GM23338 (cell line): ENCODE results near the gene LRRFIP2.

ENCODE experiments used
- CREB1 ChIP-seq: fragments of 250-450 bp; sonication (Bioruptor Pico); IDR thresholded peaks from 2 replicates; pipeline ENCODE4 v1.5.0; 2020; ENCODE audit warnings: low read depth, mild to moderate bottlenecking, moderate library complexity
- CTCF ChIP-seq, 2 experiments: fragments of 200-600 bp in 1 of 2; sonication (generic) in 1 of 2; conservative IDR thresholded peaks; 2 replicates each; pipeline versions ENCODE4 v1.5.1 to v1.6.1; 2016 to 2017; ENCODE audit warnings: antibody characterized with exemption in 2 of 2, low read depth in 2 of 2, mild to moderate bottlenecking in 2 of 2, moderate library complexity in 1 of 2
- EZH2 ChIP-seq: fragments of 200-600 bp; sonication (generic); IDR thresholded peaks from one replicate; pipeline ENCODE4 v1.8.0; 2017; ENCODE audit warnings: antibody characterized with exemption, mild to moderate bottlenecking, low read depth; ENCODE audit not compliant: unreplicated experiment
- EZH2phosphoT487 ChIP-seq: fragments of 200-600 bp; sonication (generic); IDR thresholded peaks from one replicate; pipeline ENCODE4 v1.8.1; 2018; ENCODE audit warnings: antibody characterized with exemption; ENCODE audit not compliant: unreplicated experiment
- JUNB ChIP-seq: IDR thresholded peaks from one replicate; pipeline ENCODE4 v1.6.1; 2016; ENCODE audit warnings: antibody characterized with exemption; ENCODE audit not compliant: unreplicated experiment
- POLR2AphosphoS5 ChIP-seq: IDR thresholded peaks from 2 replicates; pipeline ENCODE4 v1.6.1; 2016; ENCODE audit warnings: antibody characterized with exemption, low read depth
- TF ChIP-seq, protein P1 (sequence below): IDR thresholded peaks from one replicate; pipeline ENCODE4 v1.6.1; 2018; ENCODE audit warnings: antibody characterized with exemption; ENCODE audit not compliant: unreplicated experiment

DNA sequence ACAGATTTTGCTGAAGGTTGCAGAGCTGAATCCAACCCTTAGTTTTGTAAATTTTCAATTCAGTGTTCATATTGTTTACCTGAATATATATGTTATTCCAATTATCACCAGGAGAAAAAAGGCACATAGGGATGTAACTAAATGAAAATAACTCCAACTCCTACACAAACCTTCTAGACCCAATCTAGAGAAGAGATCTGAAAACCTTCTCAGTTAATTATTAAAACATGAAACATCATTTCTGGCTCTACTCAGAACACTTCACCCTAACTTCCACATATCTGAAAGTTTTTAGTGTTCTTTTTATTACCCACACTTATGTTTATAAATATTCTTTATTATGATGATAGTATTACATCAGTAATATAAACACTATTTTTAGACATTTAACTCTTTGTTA is 76.6 kb downstream of the LRRFIP2 start:
- TF ChIP-seq CTCF (conservative IDR thresholded peaks at IDR 0.05; ENCODE audit: low read depth in 2 of 2) (no peak), EZH2phosphoT487 (no peak), JUNB (no peak), POLR2AphosphoS5 (no peak), EZH2 (no peak), CREB1 (CRISPR knock-in tag) (no peak)
- TF ChIP-seq, protein P1, sequence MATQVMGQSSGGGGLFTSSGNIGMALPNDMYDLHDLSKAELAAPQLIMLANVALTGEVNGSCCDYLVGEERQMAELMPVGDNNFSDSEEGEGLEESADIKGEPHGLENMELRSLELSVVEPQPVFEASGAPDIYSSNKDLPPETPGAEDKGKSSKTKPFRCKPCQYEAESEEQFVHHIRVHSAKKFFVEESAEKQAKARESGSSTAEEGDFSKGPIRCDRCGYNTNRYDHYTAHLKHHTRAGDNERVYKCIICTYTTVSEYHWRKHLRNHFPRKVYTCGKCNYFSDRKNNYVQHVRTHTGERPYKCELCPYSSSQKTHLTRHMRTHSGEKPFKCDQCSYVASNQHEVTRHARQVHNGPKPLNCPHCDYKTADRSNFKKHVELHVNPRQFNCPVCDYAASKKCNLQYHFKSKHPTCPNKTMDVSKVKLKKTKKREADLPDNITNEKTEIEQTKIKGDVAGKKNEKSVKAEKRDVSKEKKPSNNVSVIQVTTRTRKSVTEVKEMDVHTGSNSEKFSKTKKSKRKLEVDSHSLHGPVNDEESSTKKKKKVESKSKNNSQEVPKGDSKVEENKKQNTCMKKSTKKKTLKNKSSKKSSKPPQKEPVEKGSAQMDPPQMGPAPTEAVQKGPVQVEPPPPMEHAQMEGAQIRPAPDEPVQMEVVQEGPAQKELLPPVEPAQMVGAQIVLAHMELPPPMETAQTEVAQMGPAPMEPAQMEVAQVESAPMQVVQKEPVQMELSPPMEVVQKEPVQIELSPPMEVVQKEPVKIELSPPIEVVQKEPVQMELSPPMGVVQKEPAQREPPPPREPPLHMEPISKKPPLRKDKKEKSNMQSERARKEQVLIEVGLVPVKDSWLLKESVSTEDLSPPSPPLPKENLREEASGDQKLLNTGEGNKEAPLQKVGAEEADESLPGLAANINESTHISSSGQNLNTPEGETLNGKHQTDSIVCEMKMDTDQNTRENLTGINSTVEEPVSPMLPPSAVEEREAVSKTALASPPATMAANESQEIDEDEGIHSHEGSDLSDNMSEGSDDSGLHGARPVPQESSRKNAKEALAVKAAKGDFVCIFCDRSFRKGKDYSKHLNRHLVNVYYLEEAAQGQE = no peak
